Hepatocyte (in vitro differentiated cells): ENCODE data around the gene YES1. TPM values are rescaled to one million over a fixed set of nuclear protein-coding genes. Genes with fewer than 3 reads are reported as not detected.

Experiments used
- DNase-seq: peaks from one replicate; pipeline ENCODE4 v3.0.0-alpha.2; 2016; ENCODE audit warnings: low spot score
- H2AFZ ChIP-seq: fragments of 200-600 bp; sonication (generic); 2 replicates; pipeline ENCODE4 v1.6.0; 2016; ENCODE audit warnings: antibody characterized with exemption, mild to moderate bottlenecking
- H3K27ac ChIP-seq: fragments of 200-600 bp; sonication (generic); 2 replicates; pipeline ENCODE4 v1.5.1; 2016; ENCODE audit warnings: mild to moderate bottlenecking
- H3K27me3 ChIP-seq: fragments of 200-600 bp; sonication (generic); 2 replicates; pipeline ENCODE4 v1.6.1; 2016
- H3K36me3 ChIP-seq: fragments of 200-600 bp; sonication (generic); replicated peaks from 2 replicates; pipeline ENCODE4 v1.5.1; 2016; ENCODE audit warnings: low read depth; ENCODE audit not compliant: insufficient read depth
- H3K4me1 ChIP-seq: fragments of 200-600 bp; sonication (generic); 2 replicates; pipeline ENCODE4 v1.5.1; 2016; ENCODE audit warnings: mild to moderate bottlenecking, moderate library complexity; ENCODE audit not compliant: insufficient read depth
- H3K4me2 ChIP-seq: fragments of 200-600 bp; sonication (generic); 2 replicates; pipeline ENCODE4 v1.6.0; 2016
- H3K4me3 ChIP-seq: fragments of 200-600 bp; sonication (generic); 2 replicates; pipeline ENCODE4 v1.5.1; 2016; ENCODE audit warnings: mild to moderate bottlenecking
- H3K79me2 ChIP-seq: fragments of 200-600 bp; sonication (generic); 2 replicates; pipeline ENCODE4 v1.6.0; 2017; ENCODE audit warnings: mild to moderate bottlenecking
- H3K9me2 ChIP-seq: fragments of 200-600 bp; sonication (generic); replicated peaks from 2 replicates; pipeline ENCODE4 v1.6.0; 2017; ENCODE audit warnings: mild to moderate bottlenecking; ENCODE audit not compliant: insufficient read depth
- H3K9me3 ChIP-seq: fragments of 200-600 bp; sonication (generic); 2 replicates; pipeline ENCODE4 v1.5.1; 2016; ENCODE audit warnings: low read depth, mild to moderate bottlenecking
- H4K20me1 ChIP-seq: fragments of 200-600 bp; sonication (generic); 2 replicates; pipeline ENCODE4 v1.6.0; 2016; ENCODE audit warnings: mild to moderate bottlenecking; ENCODE audit not compliant: insufficient read depth, poor library complexity, severe bottlenecking
- CTCF ChIP-seq: fragments of 200-600 bp; sonication (generic); IDR thresholded peaks from 2 replicates; pipeline ENCODE4 v1.5.1; 2016; ENCODE audit warnings: antibody characterized with exemption, mild to moderate bottlenecking; ENCODE audit not compliant: poor library complexity
- EZH2 ChIP-seq: fragments of 200-600 bp; sonication (generic); IDR thresholded peaks from 2 replicates; pipeline ENCODE4 v1.6.1; 2016; ENCODE audit warnings: antibody characterized with exemption, mild to moderate bottlenecking, borderline replicate concordance
- EZH2phosphoT487 ChIP-seq: fragments of 200-600 bp; sonication (generic); IDR thresholded peaks from one replicate; pipeline ENCODE4 v1.6.1; 2018; ENCODE audit warnings: antibody characterized with exemption, mild to moderate bottlenecking, low read depth, moderate library complexity; ENCODE audit not compliant: unreplicated experiment, severe bottlenecking
- WGBS: methylation state at CpG from one replicate; pipeline ENCODE4 v1.1.6; 2016; ENCODE audit warnings: low lambda C conversion rate; ENCODE audit errors: missing lambda C conversion rate; 5-methylcytosine and 5-hydroxymethylcytosine counted together
- polyA plus RNA-seq: library from polyadenylated mRNA; unstranded; fragments of >200 nt; fragmentation: Nextera tagmentation; extraction: Ambion mirVana; gene quantifications from 2 replicates; pipeline ENCODE4 v1.2.1, GENCODE V29; 2016
- total RNA-seq: library from RNA; depleted of rRNA; stranded (reverse); fragments of >200 nt; gene quantifications from 2 replicates; pipeline ENCODE4 v1.2.3, GENCODE V29; 2014

YES1 gene
- total and polyA plus RNA-seq, 2 experiments from 2014 or later = 25.2 to 108 TPM

DNA sequence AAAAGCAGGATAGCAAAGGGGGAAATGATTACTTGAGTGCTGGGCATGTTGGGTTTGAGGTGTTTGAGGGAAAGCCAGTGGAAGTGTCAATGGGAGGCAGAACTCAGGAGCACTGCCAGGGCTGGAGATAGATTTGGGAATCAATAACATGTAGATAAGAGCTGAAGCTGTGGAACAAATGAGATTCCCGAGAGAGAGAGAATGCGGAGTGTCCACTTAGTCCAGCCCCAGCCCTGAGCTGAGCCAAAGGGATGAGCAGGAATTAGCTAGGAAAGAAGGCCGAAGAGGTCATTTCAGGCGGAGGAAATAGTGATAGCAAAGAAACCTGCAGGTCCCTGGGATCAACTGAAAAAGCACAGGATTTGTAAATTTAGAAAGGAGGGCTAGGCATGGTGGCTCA lies 21.2 kb upstream of the YES1 start:
- Histone ChIP-seq H3K4me1 (no peaks in the 10 kb centered on the region), H4K20me1 (no peaks in the 10 kb centered on the region), H3K27me3 (no peaks in the 10 kb centered on the region), H3K9me2 (no peaks in the 10 kb centered on the region), H3K27ac (no peak overlapping the region), H3K79me2 (no peaks in the 10 kb centered on the region), H3K4me3 (no peak overlapping the region), H3K4me2 (no peak overlapping the region), H3K9me3 (no peaks in the 10 kb centered on the region), H2AFZ (no peak overlapping the region), H3K36me3 (no peaks in the 10 kb centered on the region)
- 76% methylated on average over 4 of the region's 4 CpGs for WGBS
- DNase-seq = no peak
- TF ChIP-seq EZH2 (no peak), CTCF (no peak), EZH2phosphoT487 (no peak)

DNA sequence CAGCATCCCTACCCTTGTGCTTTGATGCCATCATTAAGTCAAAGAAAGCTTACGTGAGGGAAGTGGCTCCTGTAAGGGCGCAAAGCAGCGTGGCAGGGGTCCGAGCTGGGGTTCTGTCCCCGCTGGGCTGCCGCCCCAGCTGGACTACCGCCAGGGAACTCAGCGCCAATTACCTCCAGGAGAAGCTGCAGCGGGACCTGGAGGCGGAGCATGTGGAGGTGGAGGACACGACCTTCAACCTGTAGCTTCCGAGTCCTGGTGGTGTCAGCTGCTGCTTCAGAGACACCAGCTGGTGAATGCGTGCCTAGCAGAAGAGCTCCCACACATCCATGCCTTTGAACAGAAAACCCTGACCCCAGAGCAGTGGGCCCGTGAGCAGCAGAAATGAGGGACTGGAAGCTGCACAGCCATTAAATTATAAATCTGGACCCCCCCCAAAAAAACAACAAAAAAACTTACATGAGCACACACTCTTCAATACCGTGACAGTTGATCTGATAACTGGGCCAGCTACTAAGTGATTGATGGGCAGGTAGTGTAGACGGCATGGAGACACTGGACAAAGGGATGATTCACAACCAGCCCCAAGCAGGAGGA lies 20.1 kb upstream of the YES1 start:
- no peaks in the 10 kb centered on the region for H4K20me1 ChIP-seq
- no peak overlapping the region for H3K27ac ChIP-seq
- TF ChIP-seq CTCF (peak; percentile 16), EZH2phosphoT487 (no peak)
- H2AFZ ChIP-seq = peak overlapping the region; percentile 6
- 19% methylated on average over 16 of the region's 16 CpGs for WGBS
- DNase-seq = peak; percentile 67
- H3K9me2 ChIP-seq = no peaks in the 10 kb centered on the region
- no peaks in the 10 kb centered on the region for H3K27me3 ChIP-seq
- H3K79me2 ChIP-seq = no peaks in the 10 kb centered on the region
- H3K36me3 ChIP-seq = no peaks in the 10 kb centered on the region
- H3K9me3 ChIP-seq = no peaks in the 10 kb centered on the region
- no peaks in the 10 kb centered on the region for H3K4me1 ChIP-seq
- no peak overlapping the region for H3K4me3 ChIP-seq
- H3K4me2 ChIP-seq = peak overlapping the region; percentile 70

DNA sequence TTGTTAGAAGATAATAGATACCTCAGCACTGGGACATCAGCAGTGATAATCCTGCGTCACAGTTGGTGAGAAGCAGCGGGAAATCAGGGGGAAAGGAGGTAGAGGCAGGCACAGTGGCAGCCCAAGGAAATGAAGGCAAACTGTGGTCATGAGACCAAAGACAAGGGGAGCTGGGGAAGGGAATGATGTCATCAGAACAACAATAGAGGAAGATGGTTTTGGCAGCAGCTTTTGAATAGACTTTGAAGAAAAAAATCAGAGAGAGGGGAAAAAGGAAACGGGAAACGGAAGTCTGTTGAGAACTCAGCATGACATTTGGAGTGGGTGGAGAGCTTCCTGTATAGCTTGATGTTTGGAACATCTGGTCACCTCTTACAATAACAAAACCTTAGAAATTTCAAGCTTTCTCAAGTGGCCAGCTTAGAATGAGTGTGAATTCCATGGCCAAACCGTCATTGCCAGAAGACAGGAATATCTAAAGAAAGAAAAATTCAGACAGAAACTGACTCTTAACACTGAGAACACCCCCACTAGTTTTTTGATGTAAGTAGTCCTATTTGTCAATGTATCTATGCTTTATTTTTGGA lies 18.4 kb upstream of the YES1 start:
- no peak overlapping the region for H3K4me3 ChIP-seq
- no peaks in the 10 kb centered on the region for H3K36me3 ChIP-seq
- WGBS = 40% methylated on average over 5 of the region's 5 CpGs
- H3K27me3 ChIP-seq = no peaks in the 10 kb centered on the region
- no peak for DNase-seq
- no peaks in the 10 kb centered on the region for H3K79me2 ChIP-seq
- H3K9me3 ChIP-seq = no peaks in the 10 kb centered on the region
- no peaks in the 10 kb centered on the region for H3K9me2 ChIP-seq
- no peak overlapping the region for H2AFZ ChIP-seq
- no peak overlapping the region for H3K27ac ChIP-seq
- H3K4me1 ChIP-seq = no peaks in the 10 kb centered on the region
- TF ChIP-seq EZH2phosphoT487 (no peak), EZH2 (no peak), CTCF (no peak)
- H4K20me1 ChIP-seq = no peaks in the 10 kb centered on the region
- H3K4me2 ChIP-seq = no peak overlapping the region
